Measurements from ENCODE around the gene HNRNPH2.

- peak; percentile 47 for TF ChIP-seq CTCF (IDR thresholded peaks at IDR 0.05; ENCODE audit: insufficient read depth, low read length, poor library complexity, severe bottlenecking)
- no peak for TF ChIP-seq EZH2phosphoT487 (conservative IDR thresholded peaks at IDR 0.05; ENCODE audit: low read length)
Observed at GRCh38 chrX:101390664-101391525, 17.1 kb upstream of the HNRNPH2 start, which contains the start of gene RPL36A.
